ENCODE data around the gene CNGB1. TPM values are rescaled to one million over a fixed set of nuclear protein-coding genes. Genes with fewer than 3 reads are reported as not detected.
"Not testable (repeated sequence)": the region's sequence is repeated elsewhere in the genome, so short reads cannot be mapped to it uniquely, and the experiment has no call there.

The CNGB1 gene
- total and polyA plus RNA-seq, 2 donors (not counting 1 experiment from before 2014, with no cell fraction given) = not detected

DNA sequence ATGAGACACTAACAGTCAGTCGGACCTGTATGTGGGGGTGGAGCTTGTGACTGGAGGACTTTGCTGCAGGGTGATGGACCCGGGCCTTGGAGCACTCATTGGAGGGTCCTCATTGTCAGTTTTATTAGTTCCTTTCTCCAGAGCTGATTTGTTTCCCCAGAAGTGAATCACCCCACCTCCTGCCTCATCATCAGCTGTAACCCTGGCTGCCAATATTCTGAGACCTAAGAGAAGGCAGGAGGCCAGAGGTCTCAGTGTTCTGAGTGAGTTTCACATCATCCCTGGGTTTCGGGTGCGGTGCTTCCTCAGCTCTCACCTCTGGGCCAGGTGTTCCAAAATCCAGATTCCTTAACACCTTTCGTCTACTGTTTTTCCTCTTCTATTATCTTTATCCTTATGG, 118.7 kb downstream of the CNGB1 start:
- no peaks in the 10 kb centered on the region for H3K36me3 ChIP-seq (ENCODE audit: control insufficient read depth, insufficient read depth, low read length)
- DNase-seq (ENCODE audit: low read depth in 2 of 2) = no peak
- TF ChIP-seq EZH2 (IDR thresholded peaks at IDR 0.05; ENCODE audit: low read length, missing control alignments) = no peak
- TF ChIP-seq, protein P1, sequence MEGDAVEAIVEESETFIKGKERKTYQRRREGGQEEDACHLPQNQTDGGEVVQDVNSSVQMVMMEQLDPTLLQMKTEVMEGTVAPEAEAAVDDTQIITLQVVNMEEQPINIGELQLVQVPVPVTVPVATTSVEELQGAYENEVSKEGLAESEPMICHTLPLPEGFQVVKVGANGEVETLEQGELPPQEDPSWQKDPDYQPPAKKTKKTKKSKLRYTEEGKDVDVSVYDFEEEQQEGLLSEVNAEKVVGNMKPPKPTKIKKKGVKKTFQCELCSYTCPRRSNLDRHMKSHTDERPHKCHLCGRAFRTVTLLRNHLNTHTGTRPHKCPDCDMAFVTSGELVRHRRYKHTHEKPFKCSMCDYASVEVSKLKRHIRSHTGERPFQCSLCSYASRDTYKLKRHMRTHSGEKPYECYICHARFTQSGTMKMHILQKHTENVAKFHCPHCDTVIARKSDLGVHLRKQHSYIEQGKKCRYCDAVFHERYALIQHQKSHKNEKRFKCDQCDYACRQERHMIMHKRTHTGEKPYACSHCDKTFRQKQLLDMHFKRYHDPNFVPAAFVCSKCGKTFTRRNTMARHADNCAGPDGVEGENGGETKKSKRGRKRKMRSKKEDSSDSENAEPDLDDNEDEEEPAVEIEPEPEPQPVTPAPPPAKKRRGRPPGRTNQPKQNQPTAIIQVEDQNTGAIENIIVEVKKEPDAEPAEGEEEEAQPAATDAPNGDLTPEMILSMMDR (conservative IDR thresholded peaks at IDR 0.05 in 1 of 2, IDR thresholded peaks at IDR 0.05 in 1 of 2; ENCODE audit: low read depth in 1 of 2, low read length in 2 of 2) = no peak
- H3K4me1 ChIP-seq (ENCODE audit: control insufficient read depth, extremely low read depth, insufficient read depth, low read length) = no peaks in the 10 kb centered on the region
- H2AFZ ChIP-seq (ENCODE audit: low read length) = no peak overlapping the region
- no peak overlapping the region for H3K4me2 ChIP-seq (ENCODE audit: extremely low read depth, insufficient read depth, low read length)
- no peak overlapping the region for H3K9ac ChIP-seq (ENCODE audit: insufficient read depth, low read length)
- H3K27ac ChIP-seq (ENCODE audit: insufficient read depth, low read length) = no peak overlapping the region
- H3K27me3 ChIP-seq (ENCODE audit: control insufficient read depth, insufficient read depth, low read length) = peaks cover 3% of the 10 kb centered on the region
- H3K79me2 ChIP-seq (ENCODE audit: control insufficient read depth, insufficient read depth, low read length) = no peaks in the 10 kb centered on the region
- no peaks in the 10 kb centered on the region for H4K20me1 ChIP-seq (ENCODE audit: control insufficient read depth, extremely low read depth, insufficient read depth, low read length)
- no peaks in the 10 kb centered on the region for H3K9me3 ChIP-seq (ENCODE audit: control insufficient read depth, insufficient read depth, low read depth, low read length)
- no peak overlapping the region for H3K4me3 ChIP-seq (replicated peaks in 1 of 4; ENCODE audit: control extremely low read depth in 1 of 4, insufficient read depth in 1 of 4, low read depth in 3 of 4, low read length in 4 of 4)

DNA sequence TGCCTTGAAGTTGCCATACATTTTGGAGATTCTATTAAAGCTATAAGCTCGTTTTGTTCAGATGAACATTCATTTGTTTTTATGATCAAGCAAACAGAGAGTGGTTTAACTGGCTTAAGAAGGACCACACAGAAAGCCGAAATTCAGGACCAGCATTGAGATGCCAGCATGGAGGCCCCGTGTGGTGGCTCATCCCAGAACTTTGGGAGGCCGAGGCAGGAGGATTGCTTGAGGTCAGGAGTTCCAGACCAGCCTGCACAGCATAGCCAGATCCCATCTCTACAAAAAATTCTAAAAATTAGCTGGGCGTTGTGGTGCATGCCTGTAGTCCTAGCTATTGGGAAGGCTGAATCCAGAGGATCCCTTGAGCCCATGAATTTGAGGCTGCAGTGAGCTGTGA, 122.7 kb downstream of the CNGB1 start:
- H3K4me1 ChIP-seq (ENCODE audit: control insufficient read depth, extremely low read depth, insufficient read depth, low read length) = no peaks in the 10 kb centered on the region
- H3K79me2 ChIP-seq (ENCODE audit: control insufficient read depth, insufficient read depth, low read length) = no peaks in the 10 kb centered on the region
- H3K27me3 ChIP-seq (ENCODE audit: control insufficient read depth, insufficient read depth, low read length) = peaks cover 5% of the 10 kb centered on the region
- TF ChIP-seq EZH2 (IDR thresholded peaks at IDR 0.05; ENCODE audit: low read length, missing control alignments) = no peak
- TF ChIP-seq, protein P1 (conservative IDR thresholded peaks at IDR 0.05 in 1 of 2, IDR thresholded peaks at IDR 0.05 in 1 of 2; ENCODE audit: low read depth in 1 of 2, low read length in 2 of 2) = no peak
- H3K9ac ChIP-seq (ENCODE audit: insufficient read depth, low read length) = no peak overlapping the region
- no peak overlapping the region for H3K27ac ChIP-seq (ENCODE audit: insufficient read depth, low read length)
- H3K4me2 ChIP-seq (ENCODE audit: extremely low read depth, insufficient read depth, low read length) = no peak overlapping the region
- no peak overlapping the region for H3K4me3 ChIP-seq (replicated peaks in 1 of 4; ENCODE audit: control extremely low read depth in 1 of 4, insufficient read depth in 1 of 4, low read depth in 3 of 4, low read length in 4 of 4)
- H3K9me3 ChIP-seq (ENCODE audit: control insufficient read depth, insufficient read depth, low read depth, low read length) = no peaks in the 10 kb centered on the region
- DNase-seq (ENCODE audit: low read depth in 2 of 2) = no peak
- H4K20me1 ChIP-seq (ENCODE audit: control insufficient read depth, extremely low read depth, insufficient read depth, low read length) = no peaks in the 10 kb centered on the region
- H2AFZ ChIP-seq (ENCODE audit: low read length) = no peak overlapping the region
- H3K36me3 ChIP-seq (ENCODE audit: control insufficient read depth, insufficient read depth, low read length) = no peaks in the 10 kb centered on the region

DNA sequence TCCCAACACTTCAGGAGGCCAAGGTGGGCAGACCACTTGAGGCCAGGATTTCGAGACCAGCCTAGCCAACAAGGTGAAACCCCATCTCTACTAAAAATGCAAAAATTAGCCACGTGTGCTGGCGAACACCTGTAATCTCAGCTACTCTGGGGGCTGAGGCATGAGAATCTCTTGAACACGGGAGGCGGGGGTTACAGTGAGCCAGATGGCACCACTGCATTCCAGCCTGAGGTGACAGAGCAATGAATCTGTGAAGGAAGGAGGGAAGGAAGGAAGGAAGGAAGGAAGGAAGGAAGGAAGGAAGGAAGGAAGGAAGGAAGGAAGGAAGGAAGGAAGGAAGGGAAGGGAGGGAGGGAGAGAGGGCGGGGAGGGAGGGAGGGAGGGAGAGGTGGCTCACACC, 124.0 kb downstream of the CNGB1 start:
- not testable (repeated sequence) for DNase-seq (ENCODE audit: low read depth in 2 of 2); H3K4me3 ChIP-seq (replicated peaks in 1 of 4; ENCODE audit: control extremely low read depth in 1 of 4, insufficient read depth in 1 of 4, low read depth in 3 of 4, low read length in 4 of 4); H3K4me1 ChIP-seq (ENCODE audit: control insufficient read depth, extremely low read depth, insufficient read depth, low read length); H3K4me2 ChIP-seq (ENCODE audit: extremely low read depth, insufficient read depth, low read length); H3K36me3 ChIP-seq (ENCODE audit: control insufficient read depth, insufficient read depth, low read length); H3K9me3 ChIP-seq (ENCODE audit: control insufficient read depth, insufficient read depth, low read depth, low read length); H3K79me2 ChIP-seq (ENCODE audit: control insufficient read depth, insufficient read depth, low read length); H3K9ac ChIP-seq (ENCODE audit: insufficient read depth, low read length); H4K20me1 ChIP-seq (ENCODE audit: control insufficient read depth, extremely low read depth, insufficient read depth, low read length); H3K27ac ChIP-seq (ENCODE audit: insufficient read depth, low read length); H3K27me3 ChIP-seq (ENCODE audit: control insufficient read depth, insufficient read depth, low read length); H2AFZ ChIP-seq (ENCODE audit: low read length)

Data from fibroblast of lung (primary cell).